Measurements from ENCODE around the gene PDE11A. TPM values are rescaled to one million over a fixed set of nuclear protein-coding genes. Genes with fewer than 3 reads are reported as not detected.
"Not testable (repeated sequence)": the region's sequence is repeated elsewhere in the genome, so short reads cannot be mapped to it uniquely, and the experiment has no call there.

Gene PDE11A
- total RNA-seq, 4 donors from 2014 or later: under 0.01 to 0.58 (median under 0.01) TPM; not detected in 1

DNA sequence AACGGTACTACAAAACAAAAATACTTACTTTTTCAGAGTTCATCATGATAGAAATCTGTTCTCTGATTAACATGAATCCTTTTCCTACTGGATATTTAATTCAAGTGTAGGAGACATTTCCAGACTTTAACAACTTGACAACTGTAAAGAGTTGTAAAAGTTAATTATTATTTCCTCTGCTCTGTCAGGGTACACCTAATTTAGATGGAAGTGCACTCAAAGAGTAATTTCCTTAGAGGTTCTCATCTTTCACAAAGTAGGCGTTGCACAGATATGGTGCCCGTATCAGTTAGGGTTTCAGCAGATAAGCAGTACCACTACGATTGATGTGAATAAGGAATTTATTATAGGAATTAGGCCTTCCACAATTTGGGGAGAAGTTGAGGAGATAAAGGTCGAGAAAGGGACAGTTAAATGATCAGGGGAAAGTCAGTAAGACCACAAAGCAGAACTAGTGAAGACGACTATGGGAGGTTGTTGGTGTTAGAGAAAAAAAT, 16.2 kb upstream of the PDE11A start:
- intact Hi-C loops (cut with DNase I): no loop called here
- DNase-seq (ENCODE audit: extremely low spot score): no peak
- Histone ChIP-seq H3K4me1 (no peaks in the 10 kb centered on the region), H3K27me3 (no peaks in the 10 kb centered on the region), H3K36me3 (no peaks in the 10 kb centered on the region), H3K27ac (replicated peaks in 1 of 4) (no peak overlapping the region), H3K4me3 (no peak overlapping the region), H3K9me3 (no peaks in the 10 kb centered on the region)
- whole genome bisulfite sequencing: 78% methylated on average over 6 of the region's 6 CpGs
- no peak for TF ChIP-seq POLR2A (IDR thresholded peaks at IDR 0.05; ENCODE audit: low read depth)
- no peak for TF ChIP-seq EP300 (IDR thresholded peaks at IDR 0.05)
- TF ChIP-seq, protein P1, sequence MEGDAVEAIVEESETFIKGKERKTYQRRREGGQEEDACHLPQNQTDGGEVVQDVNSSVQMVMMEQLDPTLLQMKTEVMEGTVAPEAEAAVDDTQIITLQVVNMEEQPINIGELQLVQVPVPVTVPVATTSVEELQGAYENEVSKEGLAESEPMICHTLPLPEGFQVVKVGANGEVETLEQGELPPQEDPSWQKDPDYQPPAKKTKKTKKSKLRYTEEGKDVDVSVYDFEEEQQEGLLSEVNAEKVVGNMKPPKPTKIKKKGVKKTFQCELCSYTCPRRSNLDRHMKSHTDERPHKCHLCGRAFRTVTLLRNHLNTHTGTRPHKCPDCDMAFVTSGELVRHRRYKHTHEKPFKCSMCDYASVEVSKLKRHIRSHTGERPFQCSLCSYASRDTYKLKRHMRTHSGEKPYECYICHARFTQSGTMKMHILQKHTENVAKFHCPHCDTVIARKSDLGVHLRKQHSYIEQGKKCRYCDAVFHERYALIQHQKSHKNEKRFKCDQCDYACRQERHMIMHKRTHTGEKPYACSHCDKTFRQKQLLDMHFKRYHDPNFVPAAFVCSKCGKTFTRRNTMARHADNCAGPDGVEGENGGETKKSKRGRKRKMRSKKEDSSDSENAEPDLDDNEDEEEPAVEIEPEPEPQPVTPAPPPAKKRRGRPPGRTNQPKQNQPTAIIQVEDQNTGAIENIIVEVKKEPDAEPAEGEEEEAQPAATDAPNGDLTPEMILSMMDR (IDR thresholded peaks at IDR 0.05): no peak
- no peak for TF ChIP-seq POLR2AphosphoS5 (IDR thresholded peaks at IDR 0.05)

DNA sequence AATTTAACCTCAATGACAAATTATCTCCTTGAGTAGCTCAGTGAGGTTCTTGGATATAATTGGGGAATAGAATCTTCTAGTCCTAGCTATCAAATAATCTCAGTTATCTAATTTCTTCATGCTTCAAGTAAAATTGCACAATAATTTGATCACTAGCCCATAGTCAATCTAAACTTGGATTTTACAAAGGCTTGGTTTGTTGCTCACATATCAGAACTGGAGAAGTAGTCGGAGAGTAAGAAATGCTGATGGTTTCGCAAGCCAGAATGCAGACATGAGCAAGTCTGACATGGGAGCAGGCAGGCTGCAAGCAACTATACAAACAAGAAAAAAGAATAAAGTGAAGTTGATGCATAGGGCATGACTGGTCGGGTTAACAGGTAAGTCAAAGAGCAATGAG, 11.7 kb upstream of the PDE11A start:
- intact Hi-C loops (cut with DNase I): no loop called here

DNA sequence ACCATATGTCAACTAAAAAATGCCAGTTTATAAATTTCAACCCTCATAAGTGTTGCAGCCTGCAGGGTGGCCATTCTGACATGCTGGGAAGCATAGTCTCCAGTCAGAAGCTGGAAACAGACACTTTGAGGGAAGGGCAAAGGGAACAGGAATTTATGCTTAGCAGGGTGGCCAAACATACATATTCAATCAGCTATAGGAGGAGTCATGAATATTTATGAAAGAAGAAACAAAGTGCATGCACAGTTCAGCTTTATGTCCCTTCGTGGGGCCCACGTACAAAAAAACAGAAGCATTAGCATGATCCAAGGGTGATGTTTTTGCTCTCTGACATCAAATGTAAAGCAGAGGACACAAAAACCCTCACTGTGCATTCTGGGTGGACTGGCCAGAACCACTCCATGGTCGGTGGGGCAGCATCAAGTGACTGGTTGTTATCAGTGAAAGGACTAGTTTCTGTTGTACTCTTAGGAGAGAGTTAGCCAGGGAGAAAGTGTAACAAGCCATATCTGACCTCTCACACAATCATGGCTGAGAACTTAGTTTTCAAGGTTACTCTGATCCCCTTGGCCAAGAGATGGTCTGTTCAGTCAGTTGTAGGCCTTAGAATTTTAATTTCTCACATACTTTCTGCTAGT, 9.9 kb upstream of the PDE11A start:
- Histone ChIP-seq H3K27ac (replicated peaks in 1 of 4) (no peak overlapping the region), H3K27me3 (no peaks in the 10 kb centered on the region), H3K9me3 (peaks cover 0 to 5% (median 0%) of the 10 kb centered on the region in 4 donors), H3K4me1 (no peaks in the 10 kb centered on the region), H3K4me3 (no peak overlapping the region), H3K36me3 (no peaks in the 10 kb centered on the region)
- TF ChIP-seq POLR2AphosphoS5 (IDR thresholded peaks at IDR 0.05): no peak
- TF ChIP-seq EP300 (IDR thresholded peaks at IDR 0.05): no peak
- TF ChIP-seq POLR2A (IDR thresholded peaks at IDR 0.05; ENCODE audit: low read depth): no peak
- TF ChIP-seq, protein P1 (IDR thresholded peaks at IDR 0.05): no peak
- WGBS: 68% methylated on average over 3 of the region's 3 CpGs
- intact Hi-C loops (cut with DNase I): no loop called here
- DNase-seq (ENCODE audit: extremely low spot score): no peak

More for the DNA sequence above, 11.7 kb upstream of the PDE11A start:
- WGBS: 81% methylated on average over 3 of the region's 3 CpGs
- Histone ChIP-seq H3K4me3 (no peak overlapping the region), H3K36me3 (no peaks in the 10 kb centered on the region), H3K27me3 (no peaks in the 10 kb centered on the region), H3K4me1 (no peaks in the 10 kb centered on the region), H3K9me3 (peaks cover 0 to 5% (median 0%) of the 10 kb centered on the region in 4 donors), H3K27ac (replicated peaks in 1 of 4) (no peak overlapping the region)
- no peak for DNase-seq (ENCODE audit: extremely low spot score)
- TF ChIP-seq POLR2AphosphoS5 (IDR thresholded peaks at IDR 0.05): no peak

DNA sequence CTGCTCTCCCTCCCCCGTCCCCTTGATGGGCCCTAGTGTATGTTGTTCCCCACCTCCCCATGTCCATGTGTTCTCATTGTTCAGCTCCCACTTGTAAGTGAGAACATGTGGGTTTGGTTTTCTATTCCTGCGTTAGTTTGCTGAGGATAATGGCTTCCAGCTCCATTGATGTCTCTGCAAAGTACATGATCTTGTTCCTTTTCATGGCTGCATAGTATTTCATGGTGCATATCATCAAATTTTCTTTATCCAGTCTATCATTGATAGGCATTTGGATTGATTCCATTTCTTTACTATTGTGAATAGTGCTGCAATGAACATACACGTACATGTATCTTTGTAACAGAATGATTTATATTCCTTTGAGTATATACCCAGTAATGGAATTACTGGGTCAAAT, 6.7 kb upstream of the PDE11A start:
- H3K9me3 ChIP-seq; intact Hi-C loops (cut with DNase I); H3K4me1 ChIP-seq; H3K4me3 ChIP-seq; H3K27ac ChIP-seq (replicated peaks in 1 of 4); H3K36me3 ChIP-seq; DNase-seq (ENCODE audit: extremely low spot score): not testable (repeated sequence)
- H3K27me3 ChIP-seq: peaks cover 0 to 16% (median 0%) of the 10 kb centered on the region in 4 donors
- WGBS: 76% methylated on average over 3 of the region's 3 CpGs

DNA sequence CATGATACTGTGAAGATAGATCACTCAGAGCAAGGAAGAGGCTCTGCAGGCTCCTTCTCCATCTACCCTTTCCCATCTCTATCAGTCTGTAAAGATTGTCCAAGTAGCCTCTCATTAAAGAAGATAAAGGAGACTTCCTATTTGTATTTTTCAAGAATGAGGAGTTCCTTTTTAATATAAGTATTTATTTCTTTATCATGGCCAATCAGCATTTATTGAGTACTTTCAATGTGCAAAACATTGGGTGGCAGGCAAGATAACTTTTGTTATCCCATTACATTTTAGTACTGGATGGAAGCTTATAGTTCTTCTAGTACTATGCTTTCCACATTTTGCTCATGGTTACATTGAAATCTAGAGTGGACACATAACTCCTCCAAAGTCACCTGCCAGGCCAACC, 3.6 kb upstream of the PDE11A start:
- H3K4me3 ChIP-seq: no peak overlapping the region
- intact Hi-C loops (cut with DNase I): no loop called here

More for the DNA sequence above, 3.6 kb upstream of the PDE11A start:
- TF ChIP-seq POLR2A (IDR thresholded peaks at IDR 0.05; ENCODE audit: low read depth): no peak
- no peak for TF ChIP-seq POLR2AphosphoS5 (IDR thresholded peaks at IDR 0.05)
- TF ChIP-seq EP300 (IDR thresholded peaks at IDR 0.05): no peak
- TF ChIP-seq, protein P1 (IDR thresholded peaks at IDR 0.05): no peak
- peaks cover 12 to 16% (median 15%) of the 10 kb centered on the region in 4 donors for H3K4me1 ChIP-seq
- peaks cover 0 to 5% (median 0%) of the 10 kb centered on the region in 4 donors for H3K9me3 ChIP-seq
- peaks cover 0 to 29% (median 0%) of the 10 kb centered on the region in 4 donors for H3K27me3 ChIP-seq
- no peak for DNase-seq (ENCODE audit: extremely low spot score)
- no peak overlapping the region for H3K27ac ChIP-seq (replicated peaks in 1 of 4)
- H3K36me3 ChIP-seq: no peaks in the 10 kb centered on the region
